NT2/D1 (cell line): ENCODE measurements around the gene DNMT3A.

Source experiments
- SUZ12 ChIP-seq: IDR thresholded peaks from 2 replicates; pipeline ENCODE4 v1.6.1; 2011; ENCODE audit not compliant: insufficient read length, insufficient read depth; ENCODE audit errors: extremely low read depth
- ZNF274 ChIP-seq: IDR thresholded peaks from 2 replicates; pipeline ENCODE4 v1.6.1; 2011; ENCODE audit warnings: mild to moderate bottlenecking, low read depth, low read length

DNA sequence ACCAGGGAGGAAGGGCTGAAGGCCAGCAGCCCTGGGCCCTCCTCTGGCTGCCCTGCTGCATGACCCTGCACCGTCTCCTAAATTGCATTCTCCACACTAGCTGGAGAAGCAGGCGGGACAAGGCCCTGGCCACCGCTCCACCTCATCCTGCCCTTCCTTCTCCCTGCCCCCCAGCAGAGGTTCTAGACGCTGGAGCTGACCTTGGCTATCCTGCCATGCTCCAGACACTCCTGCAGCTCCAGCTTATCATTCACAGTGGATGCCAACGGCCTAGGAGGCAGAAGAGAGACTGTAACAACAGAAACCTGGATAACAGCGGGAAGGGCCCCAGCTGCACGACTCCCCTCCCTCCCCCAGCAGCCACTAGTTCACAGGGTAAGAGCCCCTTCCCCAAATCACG lies 105.0 kb downstream of the DNMT3A start:
- TF ChIP-seq SUZ12 (no peak), ZNF274 (no peak)
